Stimulated activated CD4-positive, alpha-beta T cell treated with anti-CD3 and anti-CD28 coated beads, Interleukin-4, amount 100 ng/mL, for 4 hours (primary cell): ENCODE data around the gene TBX1.

Experiments used
- DNase-seq, 2 experiments: peaks; one replicate each; pipeline ENCODE4 v3.0.0-alpha.2; 2020

Gene TBX1

GRCh38 chr22:19738664-19739447 is 21.7 kb upstream of the TBX1 start:
- DNase-seq = no peak

GRCh38 chr22:19739448-19739895 is 21.1 kb upstream of the TBX1 start:
- no peak for DNase-seq

GRCh38 chr22:19739911-19740449 is 20.6 kb upstream of the TBX1 start:
- DNase-seq = no peak

DNA sequence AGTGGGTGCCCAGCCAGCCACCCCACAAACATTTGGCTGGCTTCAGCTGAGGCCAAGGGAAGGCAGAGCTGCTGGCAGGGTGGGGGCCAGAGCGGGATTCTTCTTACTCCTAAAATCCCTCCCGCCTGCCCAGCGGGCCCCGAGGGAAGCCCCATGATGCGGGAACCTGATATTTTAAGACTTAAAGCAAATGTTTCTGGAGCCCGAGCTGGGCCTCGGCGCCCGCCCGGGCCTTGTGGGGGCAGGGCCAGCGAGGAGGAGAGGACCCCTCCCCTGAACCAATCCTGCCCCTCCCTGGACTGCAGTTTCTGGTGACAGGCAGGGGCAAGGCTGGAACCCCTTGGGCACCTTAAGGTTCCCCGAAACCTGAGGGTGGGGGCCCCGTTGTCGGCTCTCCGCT is 20.0 kb upstream of the TBX1 start:
- DNase-seq = no peak

DNA sequence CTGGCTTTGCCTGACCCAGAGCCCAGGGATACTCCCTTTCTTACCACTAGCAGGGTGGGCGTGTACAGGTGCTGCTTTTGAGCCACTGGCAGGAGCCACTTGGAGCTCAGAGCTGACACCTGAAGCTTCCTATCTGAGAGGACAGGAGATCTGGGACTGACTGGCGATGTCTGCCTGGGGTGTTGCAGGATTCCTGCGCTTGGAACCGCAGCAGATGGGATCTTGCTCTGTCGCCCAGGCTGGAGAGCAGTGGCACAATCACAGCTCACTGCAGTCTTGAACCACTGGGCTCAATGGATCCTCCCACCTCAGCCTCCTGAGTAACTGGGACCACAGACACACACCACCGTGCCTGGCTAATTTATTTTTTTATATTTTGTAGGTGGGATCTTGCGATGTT is 19.5 kb upstream of the TBX1 start:
- no peak for DNase-seq

- DNase-seq = no peak
Measured at GRCh38 chr22:19742160-19743066, 18.2 kb upstream of the TBX1 start.

GRCh38 chr22:19743081-19743480 is 17.5 kb upstream of the TBX1 start:
- DNase-seq = no peak

DNA sequence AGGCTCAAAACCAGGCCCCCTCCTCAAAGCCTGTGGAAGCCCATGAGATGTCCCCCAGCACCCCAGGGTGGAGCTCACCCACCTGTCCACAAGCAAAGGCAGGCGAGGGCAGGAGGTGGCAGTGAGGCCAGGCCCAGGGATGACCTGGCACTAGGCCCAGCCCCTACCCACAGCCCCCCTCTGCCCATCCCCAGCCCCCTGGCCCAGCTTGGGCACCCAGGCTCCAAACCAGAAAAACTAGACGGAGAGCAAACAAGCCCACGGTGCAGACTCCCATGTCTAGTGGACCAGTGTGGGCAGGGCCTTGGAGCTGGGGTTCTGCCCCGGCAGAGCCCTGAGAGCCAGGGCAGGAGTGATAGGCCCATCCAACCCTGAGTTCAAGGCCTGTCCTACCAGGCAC is 16.9 kb upstream of the TBX1 start:
- DNase-seq = no peak

DNA sequence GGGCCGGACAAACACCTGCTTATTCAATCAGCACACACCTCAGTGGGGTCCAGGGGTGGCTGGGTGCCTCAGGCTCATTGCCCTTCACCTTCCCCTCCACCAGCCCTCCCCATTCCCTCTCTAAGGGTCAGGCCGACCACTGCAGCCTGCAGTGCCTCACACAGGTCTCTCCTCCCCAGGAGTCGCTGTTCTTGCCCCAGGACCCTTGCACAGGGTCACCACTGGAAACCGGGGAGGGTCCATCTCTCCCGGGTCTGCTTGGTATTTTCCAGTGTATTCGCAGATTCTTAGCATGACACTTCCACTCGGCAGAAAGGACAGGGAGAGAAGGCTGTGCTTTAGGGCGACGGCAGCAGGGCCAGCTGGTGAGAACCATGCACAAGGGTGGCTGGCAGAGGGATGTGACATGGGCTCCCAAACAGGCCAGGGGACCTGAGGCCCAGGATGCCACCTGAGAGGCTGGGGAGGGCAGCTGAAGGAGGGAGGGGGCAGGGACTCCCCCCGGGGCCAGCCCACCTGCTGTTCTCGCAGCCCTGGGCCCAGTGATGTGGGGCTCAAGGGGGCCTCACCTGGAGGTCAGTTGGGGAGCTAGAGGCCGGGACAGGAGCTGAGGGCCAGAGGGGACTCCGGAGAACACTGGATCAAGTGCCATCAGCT is 16.1 kb upstream of the TBX1 start:
- no peak for DNase-seq

- DNase-seq = no peak
Measured at GRCh38 chr22:19745155-19746101, 15.2 kb upstream of the TBX1 start.

GRCh38 chr22:19746726-19747125 is 13.9 kb upstream of the TBX1 start:
- no peak for DNase-seq

- no peak for DNase-seq
Measured at GRCh38 chr22:19747551-19747950, 13.0 kb upstream of the TBX1 start.

GRCh38 chr22:19748139-19748538 is 12.4 kb upstream of the TBX1 start:
- DNase-seq = no peak

DNA sequence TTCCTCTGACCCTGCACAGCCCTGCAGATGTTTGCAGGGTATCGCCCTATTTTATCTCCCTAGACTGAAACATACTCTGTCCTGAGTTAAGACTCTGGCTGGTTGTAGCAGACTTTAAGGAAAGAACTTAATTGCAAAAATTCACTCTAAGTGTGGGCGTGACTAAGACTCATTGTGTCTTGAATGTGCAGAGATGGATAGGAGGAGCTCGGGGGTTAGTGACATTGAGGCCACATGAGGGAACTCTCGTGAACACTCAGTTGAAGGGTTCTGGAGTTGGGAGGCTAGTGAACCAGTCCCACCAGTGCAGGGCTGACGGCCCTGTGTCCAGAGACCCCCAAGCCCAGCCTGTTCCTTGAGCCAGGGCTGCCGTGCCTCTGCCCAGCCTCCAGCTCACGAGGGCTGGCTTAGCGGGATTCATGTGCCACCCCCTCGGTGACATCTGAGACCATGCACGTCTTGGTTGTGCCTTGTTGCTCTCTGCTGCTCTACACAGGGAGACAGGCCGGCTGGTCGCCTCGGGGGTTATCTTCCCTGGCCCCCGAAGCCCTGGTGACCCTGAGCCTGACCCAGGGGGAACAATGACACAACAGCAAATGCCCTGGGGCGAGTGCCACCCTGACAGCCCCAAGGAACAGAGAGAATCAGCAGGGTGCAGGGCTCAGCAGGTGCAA is 11.4 kb upstream of the TBX1 start:
- DNase-seq = no peak

DNA sequence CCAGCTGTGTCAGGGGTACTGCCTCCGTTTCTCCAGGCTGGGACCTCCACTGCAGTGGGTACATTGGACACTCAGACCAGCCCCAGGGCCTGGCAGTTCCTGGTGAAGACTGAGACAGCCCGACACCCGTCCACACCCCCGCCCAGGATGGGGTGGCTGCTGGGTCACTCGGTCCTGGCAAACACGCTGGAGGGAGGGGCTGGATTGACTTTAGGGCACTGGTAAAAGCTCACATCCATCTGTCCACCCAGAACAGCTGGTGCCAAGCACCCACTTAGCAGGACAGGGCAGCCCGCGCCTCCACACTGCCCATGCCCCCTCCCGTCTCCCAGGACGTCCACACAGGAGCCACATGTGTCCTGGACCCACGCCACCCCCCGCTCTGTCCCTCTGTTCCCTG is 10.7 kb upstream of the TBX1 start:
- DNase-seq = no peak

DNA sequence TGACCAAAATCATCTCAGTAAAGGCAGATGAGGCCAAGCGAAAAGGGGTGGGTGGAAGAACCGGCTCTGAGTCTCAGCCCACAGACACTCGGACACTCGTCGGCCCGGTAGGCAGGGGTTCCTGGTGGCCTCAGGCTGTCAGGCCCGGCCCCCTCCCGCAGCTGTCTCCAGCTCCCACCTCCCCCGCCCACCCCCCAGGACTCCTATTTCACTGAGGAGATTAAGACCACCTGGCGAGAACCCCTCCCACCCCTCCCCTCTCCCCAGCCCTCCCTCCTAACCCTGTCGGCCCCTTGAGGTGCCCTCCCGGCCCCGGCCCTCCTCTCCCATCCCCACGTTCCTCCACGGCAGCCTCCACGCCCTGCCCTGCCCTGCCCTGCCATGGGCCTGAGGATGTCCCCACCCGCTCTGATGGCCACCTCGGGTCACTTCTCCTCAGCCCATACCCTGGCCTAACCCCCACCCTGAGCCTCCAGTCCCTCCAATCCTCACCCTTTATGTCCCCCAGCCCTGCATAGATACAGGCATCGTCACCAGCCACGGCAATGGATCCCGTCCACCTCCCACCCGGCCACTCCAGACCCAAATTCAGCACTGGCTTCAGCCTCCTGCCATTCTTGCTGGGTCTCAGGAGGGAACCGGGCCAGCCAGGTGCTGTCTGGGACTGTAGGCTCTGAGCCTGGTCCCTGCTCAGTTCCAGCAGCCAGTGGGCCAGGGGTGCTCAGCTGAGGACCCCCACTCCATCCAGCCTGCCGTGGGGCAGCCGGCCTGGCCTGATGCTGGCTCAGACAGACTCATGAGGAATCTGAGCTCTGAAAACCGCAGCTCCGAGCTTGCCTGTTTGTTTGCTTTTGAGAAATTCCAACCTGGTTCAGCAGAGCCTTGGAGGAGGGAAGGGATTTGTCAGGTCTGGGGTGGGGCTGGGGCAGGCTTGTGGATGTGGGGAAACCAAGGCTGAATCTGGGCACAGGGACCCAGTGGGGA is 9.8 kb upstream of the TBX1 start:
- no peak for DNase-seq

DNA sequence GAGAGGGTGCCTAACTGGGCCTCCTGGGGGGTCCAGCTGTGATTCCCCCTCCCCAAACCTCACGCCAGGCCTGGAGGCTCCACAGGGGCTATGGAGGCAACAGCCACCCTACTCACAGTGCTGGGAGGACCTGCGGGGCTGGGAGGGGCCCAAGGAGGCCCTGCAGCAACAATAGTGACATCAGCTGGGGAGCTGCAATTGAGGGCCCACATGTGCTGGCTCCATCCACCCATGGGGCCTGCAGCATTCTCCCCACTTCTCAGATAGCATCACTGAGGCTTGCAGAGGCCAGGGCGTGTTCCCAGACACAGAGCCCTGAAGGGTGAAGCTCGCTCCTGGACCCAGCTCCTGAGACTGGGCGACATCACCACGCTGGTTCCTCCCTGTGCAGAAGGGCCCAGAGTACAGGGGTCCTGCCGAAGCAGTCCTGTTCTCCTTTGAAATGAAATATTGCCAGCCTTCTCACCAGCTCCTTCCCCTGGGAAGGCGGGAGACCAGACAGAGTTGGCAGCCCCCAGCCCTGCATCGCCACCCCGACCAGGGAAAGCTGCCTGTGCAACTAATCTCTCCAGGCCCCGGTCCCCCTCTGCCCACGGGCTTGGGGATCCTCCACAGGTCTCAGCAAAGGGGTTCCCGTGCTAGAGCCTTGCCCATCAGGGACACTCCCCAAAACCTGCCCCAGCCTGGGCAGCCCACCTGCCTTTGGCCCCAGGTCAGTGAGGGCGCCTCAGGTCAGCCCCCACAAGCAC is 8.9 kb upstream of the TBX1 start:
- DNase-seq = no peak

DNA sequence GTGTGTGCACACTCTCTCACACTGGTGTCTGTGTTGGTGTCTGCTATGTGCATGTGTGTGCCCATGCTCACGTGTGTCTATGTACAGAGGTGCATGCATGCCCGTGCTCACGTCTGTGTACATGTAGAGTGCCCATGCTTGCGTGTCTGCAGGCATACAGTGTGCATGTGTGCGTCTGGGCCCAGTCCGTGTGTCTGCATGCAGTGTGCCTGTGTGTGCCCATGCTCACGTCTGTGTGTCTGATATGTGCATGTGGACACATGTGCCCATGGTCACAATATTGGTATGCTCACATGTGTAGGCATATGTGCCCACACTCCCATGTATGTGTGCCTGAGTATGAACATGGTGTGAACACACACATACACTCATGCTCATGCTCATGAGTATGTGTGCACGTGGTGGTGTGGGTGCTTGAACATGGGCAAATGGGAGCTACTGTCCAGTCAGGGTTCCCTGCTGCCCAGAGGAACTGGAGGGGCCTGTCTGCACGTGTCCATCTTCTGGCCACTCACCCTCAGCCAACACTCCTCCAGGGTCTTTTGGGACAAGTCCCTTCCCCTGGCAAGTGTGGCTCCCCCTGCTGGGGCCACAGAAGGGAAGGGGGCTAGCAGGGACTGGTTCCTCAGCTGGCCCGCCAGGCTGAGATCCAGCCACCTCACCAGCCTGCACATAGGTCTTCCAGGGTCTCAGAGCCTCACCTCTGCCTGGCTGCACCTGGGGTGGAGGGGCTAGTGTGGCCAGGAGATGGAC is 7.3 kb upstream of the TBX1 start:
- DNase-seq = no peak
